H1 (cell line): ENCODE results near the gene ABCG1.

Experiments
- EZH2 ChIP-seq: fragments of 200-600 bp; sonication (generic); IDR thresholded peaks from 2 replicates; pipeline ENCODE4 v1.7.1; 2012; ENCODE audit warnings: low read depth, mild to moderate bottlenecking, moderate library complexity, low read length, inconsistent platforms; ENCODE audit not compliant: severe bottlenecking
- GABPA ChIP-seq: IDR thresholded peaks from 2 replicates; pipeline ENCODE4 v1.6.1; 2011; ENCODE audit warnings: mild to moderate bottlenecking, low read length, moderate library complexity, borderline replicate concordance; ENCODE audit not compliant: insufficient read depth
- MAX ChIP-seq: IDR thresholded peaks from 2 replicates; pipeline ENCODE4 v1.6.1; 2012; ENCODE audit warnings: inconsistent platforms
- POLR2A ChIP-seq, 2 experiments: IDR thresholded peaks; 1 replicate in 1 of 2; 2 replicates in 1 of 2; pipeline ENCODE4 v1.6.1; 2011; ENCODE audit warnings: low read depth in 2 of 2, low read length in 2 of 2, mild to moderate bottlenecking in 2 of 2; ENCODE audit errors: control extremely low read depth in 1 of 2
- RAD21 ChIP-seq, 2 experiments: IDR thresholded peaks in 1 of 2; conservative IDR thresholded peaks in 1 of 2; 2 replicates each; pipeline ENCODE4 v1.6.1; 2011; ENCODE audit warnings: low read depth in 2 of 2, low read length in 2 of 2, improper control_type of control experiment in 1 of 2, inconsistent platforms in 1 of 2, mild to moderate bottlenecking in 1 of 2, moderate library complexity in 1 of 2
- TF ChIP-seq, protein P1 (sequence below), 3 experiments: IDR thresholded peaks; 1 replicate in 2 of 3; 2 replicates in 1 of 3; pipeline versions ENCODE4 v1.5.1 to v1.6.1; 2011; ENCODE audit warnings: low read length in 3 of 3, mild to moderate bottlenecking in 3 of 3, inconsistent platforms in 2 of 3, low read depth in 1 of 3, moderate library complexity in 1 of 3; ENCODE audit not compliant: insufficient read depth in 1 of 3; ENCODE audit errors: control extremely low read depth in 1 of 3

DNA sequence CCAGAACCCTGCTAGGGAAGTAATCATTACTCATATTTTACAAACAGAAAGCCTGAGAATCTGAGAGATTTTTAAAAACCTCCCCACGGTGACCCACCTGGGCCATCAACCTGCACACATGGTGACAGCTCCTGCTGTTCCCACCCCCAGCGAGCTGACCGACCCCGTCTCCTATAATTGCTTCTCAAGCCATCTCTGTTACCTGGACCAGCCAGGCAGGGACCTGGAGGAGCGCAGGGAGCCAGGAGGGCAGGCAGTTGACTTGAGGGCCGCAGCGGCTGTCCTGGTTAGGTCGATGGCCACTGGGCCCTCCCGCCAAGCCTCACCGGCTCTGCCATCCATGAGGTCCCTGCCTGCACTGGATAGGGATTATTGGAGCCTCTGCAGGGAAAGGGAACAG, 124.2 kb downstream of the ABCG1 start:
- TF ChIP-seq RAD21 (IDR thresholded peaks at IDR 0.05 in 1 of 2, conservative IDR thresholded peaks at IDR 0.05 in 1 of 2; ENCODE audit: low read depth in 2 of 2, low read length in 2 of 2): no peak
- no peak for TF ChIP-seq EZH2
- no peak for TF ChIP-seq MAX
- no peak for TF ChIP-seq GABPA
- TF ChIP-seq, protein P1, sequence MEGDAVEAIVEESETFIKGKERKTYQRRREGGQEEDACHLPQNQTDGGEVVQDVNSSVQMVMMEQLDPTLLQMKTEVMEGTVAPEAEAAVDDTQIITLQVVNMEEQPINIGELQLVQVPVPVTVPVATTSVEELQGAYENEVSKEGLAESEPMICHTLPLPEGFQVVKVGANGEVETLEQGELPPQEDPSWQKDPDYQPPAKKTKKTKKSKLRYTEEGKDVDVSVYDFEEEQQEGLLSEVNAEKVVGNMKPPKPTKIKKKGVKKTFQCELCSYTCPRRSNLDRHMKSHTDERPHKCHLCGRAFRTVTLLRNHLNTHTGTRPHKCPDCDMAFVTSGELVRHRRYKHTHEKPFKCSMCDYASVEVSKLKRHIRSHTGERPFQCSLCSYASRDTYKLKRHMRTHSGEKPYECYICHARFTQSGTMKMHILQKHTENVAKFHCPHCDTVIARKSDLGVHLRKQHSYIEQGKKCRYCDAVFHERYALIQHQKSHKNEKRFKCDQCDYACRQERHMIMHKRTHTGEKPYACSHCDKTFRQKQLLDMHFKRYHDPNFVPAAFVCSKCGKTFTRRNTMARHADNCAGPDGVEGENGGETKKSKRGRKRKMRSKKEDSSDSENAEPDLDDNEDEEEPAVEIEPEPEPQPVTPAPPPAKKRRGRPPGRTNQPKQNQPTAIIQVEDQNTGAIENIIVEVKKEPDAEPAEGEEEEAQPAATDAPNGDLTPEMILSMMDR (IDR thresholded peaks at IDR 0.05; ENCODE audit: control extremely low read depth in 1 of 3, insufficient read depth in 1 of 3, low read depth in 1 of 3, low read length in 3 of 3): no peak
- TF ChIP-seq POLR2A (IDR thresholded peaks at IDR 0.05; ENCODE audit: control extremely low read depth in 1 of 2, low read depth in 2 of 2, low read length in 2 of 2): no peak
